Measurements from ENCODE around the gene GPRC5C.
A peak's percentile ranks its signal among the peaks of the same experiment; 100 is the strongest.

Gene GPRC5C

DNA sequence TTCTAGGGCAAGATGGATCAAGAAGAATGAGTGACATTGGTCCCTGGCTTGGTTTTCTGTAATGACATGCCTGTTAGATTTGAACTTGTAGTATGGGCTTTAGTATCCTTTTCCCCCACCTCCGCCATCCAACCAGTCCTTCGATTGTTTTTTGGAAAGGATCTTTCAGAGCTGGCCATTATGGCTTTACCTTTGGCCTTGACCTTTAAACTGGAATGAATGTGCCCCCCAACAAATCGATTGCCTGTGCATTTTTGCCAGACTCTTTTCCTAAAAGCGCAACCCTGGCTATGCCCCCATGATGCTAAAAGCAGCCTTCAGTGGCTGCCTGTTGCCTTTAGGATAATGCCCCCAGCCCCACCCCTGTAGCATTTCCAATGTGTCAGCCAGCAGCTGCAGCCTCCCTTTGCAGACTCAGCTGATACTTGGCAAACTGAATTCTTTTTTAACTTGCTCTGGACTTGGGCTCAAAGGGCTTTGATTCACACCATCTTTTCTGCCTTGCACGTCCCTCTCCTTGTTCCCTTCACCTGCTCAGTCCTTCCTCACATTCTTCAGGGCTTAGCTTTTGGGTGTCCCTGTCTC lies 4.0 kb downstream of the GPRC5C start:
- DNase-seq = no peak

DNA sequence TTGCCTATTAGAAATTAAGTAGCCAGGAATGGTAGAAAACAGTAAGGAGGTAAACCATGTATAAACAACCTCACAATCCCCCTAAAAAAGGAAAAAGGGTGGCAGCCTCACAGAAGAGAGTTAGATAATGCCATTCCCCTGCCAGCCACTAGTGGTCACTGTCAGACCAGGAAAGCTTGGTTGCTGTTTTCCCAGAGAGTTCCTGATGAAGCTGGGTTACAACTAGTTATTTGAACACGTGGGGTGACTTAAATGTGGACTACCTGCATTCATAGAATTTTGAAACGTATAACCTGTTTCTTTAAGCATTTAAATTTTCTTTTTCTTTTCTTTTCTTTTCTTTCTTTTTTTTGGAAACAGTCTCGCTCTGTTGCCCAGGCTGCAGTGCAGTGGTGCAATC lies 5.8 kb downstream of the GPRC5C start:
- DNase-seq = peak; percentile 52 to 59

DNA sequence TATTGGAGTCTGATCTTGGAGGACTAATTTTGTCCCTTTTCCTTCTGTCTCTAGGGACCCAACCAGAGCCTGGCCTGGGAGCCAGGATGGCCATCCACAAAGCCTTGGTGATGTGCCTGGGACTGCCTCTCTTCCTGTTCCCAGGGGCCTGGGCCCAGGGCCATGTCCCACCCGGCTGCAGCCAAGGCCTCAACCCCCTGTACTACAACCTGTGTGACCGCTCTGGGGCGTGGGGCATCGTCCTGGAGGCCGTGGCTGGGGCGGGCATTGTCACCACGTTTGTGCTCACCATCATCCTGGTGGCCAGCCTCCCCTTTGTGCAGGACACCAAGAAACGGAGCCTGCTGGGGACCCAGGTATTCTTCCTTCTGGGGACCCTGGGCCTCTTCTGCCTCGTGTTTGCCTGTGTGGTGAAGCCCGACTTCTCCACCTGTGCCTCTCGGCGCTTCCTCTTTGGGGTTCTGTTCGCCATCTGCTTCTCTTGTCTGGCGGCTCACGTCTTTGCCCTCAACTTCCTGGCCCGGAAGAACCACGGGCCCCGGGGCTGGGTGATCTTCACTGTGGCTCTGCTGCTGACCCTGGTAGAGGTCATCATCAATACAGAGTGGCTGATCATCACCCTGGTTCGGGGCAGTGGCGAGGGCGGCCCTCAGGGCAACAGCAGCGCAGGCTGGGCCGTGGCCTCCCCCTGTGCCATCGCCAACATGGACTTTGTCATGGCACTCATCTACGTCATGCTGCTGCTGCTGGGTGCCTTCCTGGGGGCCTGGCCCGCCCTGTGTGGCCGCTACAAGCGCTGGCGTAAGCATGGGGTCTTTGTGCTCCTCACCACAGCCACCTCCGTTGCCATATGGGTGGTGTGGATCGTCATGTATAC lies 8.0 kb downstream of the GPRC5C start:
- DNase-seq = no peak

DNA sequence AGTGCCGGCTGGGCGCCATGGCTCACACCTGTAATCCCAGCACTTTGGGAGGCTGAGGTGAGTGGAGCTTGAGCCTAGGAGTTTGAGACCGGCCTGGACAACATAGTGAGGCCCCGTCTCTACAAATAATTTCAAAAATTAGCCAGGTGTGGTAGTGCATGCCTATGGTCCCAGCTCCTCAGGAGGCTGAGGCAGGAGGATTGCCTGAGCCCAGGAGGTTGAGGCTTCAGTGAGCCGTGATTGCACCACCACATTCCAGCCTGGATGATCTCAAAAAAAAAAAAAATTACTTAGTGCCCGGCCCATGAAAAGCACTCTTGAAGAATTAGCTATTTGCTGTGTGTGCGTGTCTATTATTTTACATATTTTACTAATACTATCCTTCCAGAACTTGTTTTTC lies 9.6 kb downstream of the GPRC5C start:
- no peak for DNase-seq

DNA sequence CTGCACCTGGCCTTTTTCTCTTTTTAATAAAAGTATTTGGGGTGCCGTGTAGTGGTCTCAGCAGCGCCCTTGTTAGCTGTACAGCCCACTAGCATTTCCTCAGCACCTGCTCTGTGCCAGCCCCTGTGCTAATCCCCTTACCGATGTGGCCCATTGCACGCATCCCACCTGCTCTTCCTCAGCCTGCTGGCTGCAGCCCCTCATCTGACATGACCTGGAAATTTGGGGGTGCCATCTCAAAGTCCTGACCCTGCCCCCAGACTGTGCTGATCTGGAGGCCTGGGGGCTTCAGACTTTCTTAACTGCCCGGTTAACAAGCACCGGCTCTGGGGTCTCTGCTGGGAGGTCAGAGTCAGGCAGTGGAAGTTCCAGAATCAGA lies 10.4 kb downstream of the GPRC5C start:
- DNase-seq = no peak

DNA sequence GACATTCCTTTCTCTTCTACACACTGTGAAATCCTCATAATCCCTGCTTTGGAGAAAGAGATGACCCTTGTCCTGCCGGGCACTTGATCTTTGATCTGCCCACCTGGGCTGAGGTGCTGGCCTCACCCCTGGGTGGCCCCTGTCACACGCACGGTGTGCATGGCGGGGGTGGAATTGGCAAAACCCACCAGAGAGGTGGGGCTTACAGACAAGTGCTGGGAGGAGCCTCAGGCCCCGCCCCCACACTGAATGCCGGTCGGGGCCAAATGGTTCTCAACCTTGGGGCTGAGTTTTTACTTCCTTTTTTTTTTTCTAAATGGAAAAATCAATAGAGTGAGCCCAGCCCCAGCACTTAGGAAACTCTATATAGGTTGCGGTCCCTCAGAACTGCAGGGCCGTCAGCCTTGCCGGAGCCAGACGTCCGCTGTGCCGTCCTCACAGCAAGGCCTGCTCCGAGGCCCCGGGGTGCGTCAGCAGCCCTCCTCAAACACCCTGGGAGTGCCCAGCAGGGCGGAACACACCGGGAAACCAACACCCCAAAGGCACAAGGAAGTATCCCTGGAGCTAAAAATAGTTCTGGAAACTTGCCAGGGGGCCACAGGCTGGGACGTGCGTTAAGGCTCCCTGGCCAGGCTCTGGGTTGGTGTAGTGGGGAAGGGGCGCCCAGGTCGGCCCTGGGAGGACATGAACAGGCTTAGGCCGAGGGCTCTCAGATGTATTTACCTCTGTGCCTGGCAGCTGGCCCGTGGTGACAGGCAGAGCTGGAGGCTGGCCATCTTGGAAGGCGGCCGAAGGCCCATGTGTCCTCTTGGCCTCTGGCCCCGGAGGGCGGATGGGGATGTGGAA lies 11.0 kb downstream of the GPRC5C start:
- peak; percentile 83 to 84 for DNase-seq

DNA sequence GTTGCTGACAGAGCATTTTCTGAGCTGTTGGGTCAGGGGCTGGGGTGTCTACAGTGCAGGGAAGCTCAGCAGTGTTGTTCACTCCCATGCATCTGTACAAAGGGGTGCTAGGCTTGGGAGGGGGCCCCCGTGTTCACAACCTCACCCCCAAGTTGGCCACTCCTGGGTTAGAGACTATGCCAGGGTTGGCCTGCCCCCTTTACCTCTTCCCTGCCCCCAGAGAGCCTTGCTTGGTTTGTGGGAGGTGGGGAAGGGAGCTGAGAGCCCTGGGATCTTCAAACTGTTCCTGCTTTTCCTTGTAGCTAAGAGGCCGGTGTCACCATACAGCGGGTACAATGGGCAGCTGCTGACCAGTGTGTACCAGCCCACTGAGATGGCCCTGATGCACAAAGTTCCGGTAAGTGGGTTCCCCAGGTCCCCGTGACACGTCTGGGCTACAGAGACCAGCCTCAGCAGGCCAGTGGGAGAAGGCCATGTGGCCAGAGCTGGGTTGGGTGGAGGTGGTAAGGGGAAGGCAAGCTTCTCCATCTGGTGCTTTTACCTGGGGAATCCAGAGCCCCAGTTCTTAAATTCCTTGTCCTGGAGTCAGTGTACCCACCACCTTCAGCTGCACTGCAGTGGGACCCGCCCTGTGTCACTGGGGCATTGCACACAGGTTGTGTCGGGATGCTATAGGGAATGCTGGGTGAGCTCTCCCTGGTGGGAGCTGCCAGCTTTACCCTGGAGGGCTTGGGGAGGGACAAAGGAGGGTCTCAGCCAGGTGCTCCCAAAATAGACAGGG lies 11.8 kb downstream of the GPRC5C start:
- DNase-seq = no peak

DNA sequence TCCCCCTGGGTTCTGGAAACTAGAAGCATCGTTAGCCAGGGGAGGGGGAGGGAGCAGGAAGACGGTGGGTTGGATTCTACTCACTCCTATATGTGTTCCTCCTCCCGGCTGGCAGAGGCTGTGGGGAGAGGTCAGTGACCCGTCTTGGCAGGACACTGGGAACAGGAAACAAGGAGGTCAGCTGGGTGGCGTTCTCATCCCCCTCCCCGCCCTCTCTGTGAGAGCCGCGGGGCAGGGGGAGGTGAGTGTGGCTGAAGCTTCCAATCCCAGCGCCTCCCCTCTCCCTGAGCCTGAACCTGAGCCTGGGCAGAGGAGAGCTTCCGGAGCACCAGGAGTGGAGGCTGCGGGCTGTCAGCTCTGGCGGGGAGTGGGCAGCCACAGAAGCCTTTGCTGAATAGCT lies 12.5 kb downstream of the GPRC5C start:
- DNase-seq = no peak

DNA sequence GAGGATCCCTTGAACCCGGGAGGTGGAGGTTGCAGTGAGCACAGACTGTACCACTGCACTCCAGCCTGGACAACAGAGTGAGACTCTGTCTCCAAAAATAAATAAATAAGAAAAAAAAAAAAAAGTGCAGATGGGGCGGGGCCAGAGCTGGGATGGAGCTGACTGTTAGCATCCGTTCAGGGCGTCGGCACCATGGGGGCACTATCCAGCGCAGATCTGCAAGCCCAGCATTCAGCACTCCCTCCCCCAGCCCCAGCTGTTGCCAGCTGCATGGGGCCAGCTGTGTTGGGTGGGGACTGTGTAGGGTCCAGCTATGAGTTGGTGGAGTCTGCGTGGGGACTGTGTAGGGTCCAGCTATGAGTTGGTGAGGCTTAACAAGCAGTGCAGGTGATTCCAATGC lies 13.3 kb downstream of the GPRC5C start:
- DNase-seq = no peak

DNA sequence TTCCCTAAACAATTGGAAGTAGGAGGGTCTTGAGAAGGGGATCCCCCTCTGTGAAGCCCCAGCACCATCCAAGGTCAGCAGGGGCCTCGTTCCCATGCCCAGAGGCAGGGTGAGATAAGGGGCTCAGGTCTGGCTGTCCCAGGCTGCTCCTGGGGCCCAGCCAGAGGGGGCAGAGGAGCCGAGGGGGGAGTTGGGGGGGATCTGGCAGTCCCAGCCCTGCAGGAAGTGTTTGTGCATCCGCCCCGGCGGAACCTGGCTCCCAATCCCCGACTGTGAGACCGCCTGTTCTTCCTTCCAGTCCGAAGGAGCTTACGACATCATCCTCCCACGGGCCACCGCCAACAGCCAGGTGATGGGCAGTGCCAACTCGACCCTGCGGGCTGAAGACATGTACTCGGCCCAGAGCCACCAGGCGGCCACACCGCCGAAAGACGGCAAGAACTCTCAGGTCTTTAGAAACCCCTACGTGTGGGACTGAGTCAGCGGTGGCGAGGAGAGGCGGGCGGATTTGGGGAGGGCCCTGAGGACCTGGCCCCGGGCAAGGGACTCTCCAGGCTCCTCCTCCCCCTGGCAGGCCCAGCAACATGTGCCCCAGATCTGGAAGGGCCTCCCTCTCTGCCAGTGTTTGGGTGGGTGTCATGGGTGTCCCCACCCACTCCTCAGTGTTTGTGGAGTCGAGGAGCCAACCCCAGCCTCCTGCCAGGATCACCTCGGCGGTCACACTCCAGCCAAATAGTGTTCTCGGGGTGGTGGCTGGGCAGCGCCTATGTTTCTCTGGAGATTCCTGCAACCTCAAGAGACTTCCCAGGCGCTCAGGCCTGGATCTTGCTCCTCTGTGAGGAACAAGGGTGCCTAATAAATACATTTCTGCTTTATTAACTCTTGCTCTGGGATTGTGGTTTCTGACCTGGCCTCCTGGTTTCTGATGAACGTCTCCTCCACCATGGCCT lies 14.9 kb downstream of the GPRC5C start:
- no peak for DNase-seq

DNA sequence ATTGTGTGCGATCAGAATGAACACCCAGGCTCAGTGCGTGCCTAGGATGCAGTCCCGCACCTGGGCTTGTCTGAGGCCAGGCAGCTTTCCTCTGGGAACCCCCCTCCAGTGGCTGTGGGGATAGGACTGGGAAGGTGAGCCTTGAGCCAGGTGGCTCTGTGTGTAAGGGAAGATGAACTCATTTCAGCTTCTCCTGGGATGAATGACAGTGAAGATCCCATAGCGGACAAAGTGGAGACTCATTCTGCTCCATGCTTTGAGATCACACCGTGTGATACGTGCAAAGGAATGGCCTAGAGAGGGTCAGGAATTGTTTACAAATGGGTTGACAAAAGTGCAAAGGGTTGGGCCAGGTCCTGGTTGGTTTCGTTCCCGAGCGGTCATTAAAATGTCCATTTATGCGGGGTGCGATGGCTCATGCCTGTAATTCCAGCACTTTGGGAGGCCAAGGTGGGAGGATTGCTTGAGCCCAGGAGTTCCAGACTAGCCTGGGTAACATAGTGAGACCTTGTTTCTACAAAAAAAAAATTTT lies 15.8 kb downstream of the GPRC5C start:
- DNase-seq = no peak

DNA sequence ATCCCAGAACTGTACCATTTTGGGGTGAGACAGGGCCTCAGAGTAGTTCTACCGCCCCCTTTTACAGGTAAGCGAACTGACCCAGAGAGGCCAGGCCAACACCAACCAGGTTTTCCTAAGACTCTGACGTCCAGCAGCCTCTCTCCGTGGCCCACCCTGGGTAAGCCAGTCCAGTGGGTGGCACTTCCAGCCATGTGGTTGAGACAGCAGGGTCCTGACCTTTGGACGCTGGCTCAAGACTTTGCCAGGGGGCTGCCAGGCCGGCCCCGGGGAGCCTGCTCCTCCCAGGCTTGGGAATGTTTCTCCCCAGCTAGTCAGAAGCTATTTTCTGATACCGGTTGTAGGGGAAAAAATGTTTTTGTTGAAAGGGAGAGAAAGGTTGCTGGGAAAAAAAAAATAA lies 16.9 kb downstream of the GPRC5C start:
- no peak for DNase-seq

DNA sequence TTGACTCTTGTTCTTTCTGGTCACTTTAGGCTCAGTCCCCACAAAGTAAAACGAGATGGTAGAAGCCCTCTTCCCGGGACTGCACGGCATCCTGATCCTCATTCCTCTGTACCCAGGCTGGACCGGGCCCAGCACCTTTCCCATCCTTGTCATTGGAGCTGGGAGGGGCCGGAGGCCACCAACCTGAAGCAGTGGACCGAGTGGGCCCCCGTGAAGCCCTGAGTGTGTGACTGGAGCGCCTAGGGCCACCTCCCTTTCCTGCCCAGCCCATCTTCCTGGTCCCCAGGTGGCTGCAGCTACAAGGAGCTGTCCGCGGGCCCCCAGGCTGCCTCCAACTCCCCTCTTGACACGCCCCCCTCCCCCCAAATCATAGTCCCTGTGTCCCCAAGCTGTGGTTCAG lies 17.4 kb downstream of the GPRC5C start:
- DNase-seq = no peak

DNA sequence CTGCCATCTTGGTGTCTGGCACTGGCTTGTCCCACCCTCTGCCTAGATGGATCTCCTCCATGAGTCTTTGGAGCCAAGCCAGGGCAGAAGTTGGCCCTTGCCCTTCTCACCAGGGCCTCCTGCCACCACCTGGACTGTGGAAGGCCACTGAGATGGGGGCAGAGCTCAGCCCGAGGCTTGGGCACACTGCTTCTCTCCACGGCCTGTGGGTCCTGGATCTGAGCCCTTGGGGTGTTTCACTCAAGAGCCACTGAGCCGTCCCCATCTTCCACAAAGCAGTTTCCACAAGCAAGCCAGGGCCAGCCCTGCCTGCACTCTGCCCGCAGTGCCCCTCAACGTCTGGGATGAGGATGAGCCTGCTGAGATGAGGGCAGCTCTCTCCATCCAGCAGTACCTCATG lies 17.9 kb downstream of the GPRC5C start:
- no peak for DNase-seq

DNA sequence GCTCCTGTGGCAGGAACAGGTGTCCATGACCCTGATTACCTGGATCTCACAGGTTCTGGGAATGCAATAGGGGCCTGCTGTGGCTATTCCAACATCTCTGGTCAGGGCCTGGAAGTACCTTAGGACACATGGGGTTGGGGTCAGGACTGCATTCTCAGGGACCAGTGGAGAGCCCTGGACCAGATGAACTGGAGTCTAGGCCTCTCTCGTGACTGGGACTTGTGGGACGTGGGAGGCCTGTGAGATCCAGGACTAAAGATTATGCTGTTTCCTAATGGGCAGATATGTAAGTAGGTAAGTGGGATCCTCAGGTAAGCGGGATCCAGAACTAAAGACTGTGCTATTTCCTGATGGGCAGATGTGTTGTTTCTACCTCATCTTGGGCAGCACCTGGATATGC lies 18.3 kb downstream of the GPRC5C start:
- no peak for DNase-seq

DNA sequence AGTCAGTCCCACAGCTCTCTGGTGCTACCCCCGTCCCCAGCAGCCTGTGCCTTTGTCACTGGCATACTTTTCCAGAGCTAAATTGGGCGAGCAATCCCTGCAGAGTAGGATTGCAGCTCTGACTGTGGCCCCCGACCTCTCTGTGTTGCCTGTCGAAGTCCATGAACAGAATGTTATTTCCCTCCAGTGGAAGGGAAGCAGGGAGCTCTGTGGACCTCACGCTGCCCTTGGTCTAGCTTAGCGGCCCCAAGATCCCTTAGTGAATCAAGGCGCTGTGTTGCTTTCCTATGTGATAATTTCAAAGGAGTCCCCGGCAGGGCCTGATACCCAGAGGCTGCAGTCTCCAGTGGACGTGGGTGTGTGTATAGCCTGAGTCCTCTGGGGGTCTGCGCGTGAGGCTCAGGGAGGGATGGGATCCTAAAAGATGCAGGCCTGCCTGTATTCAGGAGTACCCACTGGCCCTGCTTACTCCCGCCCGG lies 19.1 kb downstream of the GPRC5C start:
- no peak for DNase-seq

DNA sequence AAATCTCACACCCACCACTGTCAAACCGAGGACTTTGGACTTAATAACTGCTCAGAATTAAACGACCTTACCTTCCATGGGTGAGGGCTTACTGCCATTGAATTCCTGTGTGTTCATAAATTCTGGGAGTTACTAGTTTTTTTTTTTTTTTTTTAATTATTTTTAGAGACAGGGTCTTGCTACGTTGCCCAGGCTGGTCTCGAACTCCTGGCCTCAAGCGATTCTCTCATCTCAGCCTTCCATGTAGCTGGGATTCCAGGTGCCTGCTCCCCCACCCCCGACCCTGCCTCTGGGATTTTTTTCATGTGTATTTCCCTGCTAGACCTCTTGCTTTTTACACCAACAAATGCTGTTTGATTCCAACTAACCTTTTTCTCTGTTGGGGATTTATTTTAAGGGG lies 19.7 kb downstream of the GPRC5C start:
- DNase-seq = no peak

DNA sequence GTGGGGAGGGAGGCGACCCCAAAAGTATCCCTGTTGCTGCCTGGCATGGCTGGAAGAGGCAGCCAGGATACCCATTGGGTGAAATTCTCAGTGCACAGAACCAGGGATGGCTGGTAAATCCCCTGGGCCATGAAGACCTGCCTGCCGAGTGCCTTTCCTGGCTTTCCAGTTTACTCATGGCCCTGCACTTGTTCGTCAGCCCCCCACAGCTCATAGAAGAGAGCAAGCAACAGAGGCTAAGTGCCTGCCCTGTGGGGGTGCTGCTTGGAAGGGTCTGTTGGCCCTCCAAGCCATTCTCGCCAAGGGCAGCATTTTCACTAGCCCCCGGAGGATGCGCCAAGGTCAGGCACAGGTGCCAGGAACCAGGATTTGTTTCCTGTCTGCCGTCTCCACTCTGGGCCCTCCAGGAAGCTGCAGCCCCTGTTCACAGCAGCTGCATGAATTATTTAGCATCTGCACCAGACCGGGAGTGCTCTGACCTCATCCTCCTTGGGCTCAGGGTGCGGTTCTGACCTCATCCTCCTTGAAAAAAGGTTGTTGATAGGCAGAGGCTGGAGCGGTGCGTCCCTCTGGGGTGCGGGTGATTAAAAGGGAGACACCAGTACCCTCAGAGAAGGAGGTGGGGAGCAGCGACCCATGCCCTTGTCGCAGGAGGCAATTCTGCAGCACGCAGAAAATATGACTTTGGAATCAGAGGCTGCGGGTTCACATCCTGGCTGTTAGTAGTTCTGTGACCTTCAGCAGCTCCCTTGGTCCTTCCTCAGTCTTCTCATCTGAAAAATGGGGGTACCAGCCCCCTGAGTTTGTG lies 20.3 kb downstream of the GPRC5C start:
- DNase-seq = no peak

DNA sequence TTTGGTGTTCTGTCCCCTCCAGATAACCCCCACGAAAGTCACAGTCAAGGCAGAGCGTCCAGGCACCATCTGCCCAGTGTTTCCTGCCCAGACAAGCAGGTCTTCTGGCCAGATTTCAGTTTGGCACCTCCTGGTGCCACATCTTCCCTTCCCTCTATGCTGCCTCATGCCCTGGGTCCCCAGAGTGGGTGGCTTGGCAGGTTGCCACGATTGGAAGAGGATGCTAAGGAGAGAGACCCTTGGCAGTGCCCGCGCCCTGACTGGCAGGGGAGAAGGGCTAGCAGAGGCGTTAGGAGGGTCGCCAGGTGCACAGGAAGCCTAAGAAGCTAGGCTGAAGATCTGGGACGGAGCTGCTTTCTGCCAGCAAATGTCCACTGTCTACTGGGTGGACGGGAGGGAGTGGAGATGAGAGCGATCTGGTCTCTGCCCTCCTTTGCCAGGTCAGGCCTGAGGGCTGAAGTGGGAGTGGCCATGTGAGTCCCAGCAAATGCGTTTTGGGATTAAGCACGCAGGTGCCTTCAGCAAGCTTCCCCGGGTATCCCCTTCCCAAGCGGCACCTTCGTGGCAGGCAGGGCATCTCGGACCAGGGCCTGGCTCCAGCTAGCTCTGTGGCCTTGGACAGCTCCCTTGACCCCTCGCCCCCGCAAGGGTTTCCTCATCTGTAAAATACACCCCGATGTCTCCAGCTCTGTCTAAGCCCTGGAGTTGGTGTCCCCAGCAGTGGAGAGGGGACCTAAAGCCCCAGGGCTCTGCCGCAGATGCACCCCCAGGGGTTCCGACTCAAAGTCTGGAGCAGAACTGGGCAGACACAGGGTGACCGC lies 21.2 kb downstream of the GPRC5C start:
- no peak for DNase-seq
